ENCODE results near the gene MOXD1.

MOXD1 gene

GRCh38 chr6:132246120-132246617 lies 155.1 kb downstream of the MOXD1 start:
- CTCF ChIA-PET = interaction anchor here (1.0 to 2.5 kb wide), 3 partner anchors 13 to 323 kb away, joined by 3 to 9 read pairs (median 5); no protein-coding TSS in a partner anchor
- H3K4me1 ChIP-seq (ENCODE audit: control insufficient read depth, insufficient read depth, low read length) = no peaks in the 10 kb centered on the region
- POLR2A ChIA-PET = no interaction called here

More at GRCh38 chr6:132246120-132246617, 155.1 kb downstream of the MOXD1 start:
- Histone ChIP-seq H3K4me3 (ENCODE audit: low read depth, low read length) (no peak overlapping the region), H3K9me3 (ENCODE audit: control insufficient read depth, insufficient read depth, low read depth, low read length) (no peaks in the 10 kb centered on the region), H3K27ac (ENCODE audit: extremely low read depth, low read depth, low read length) (no peak overlapping the region), H3K36me3 (ENCODE audit: control insufficient read depth in 2 of 2, insufficient read depth in 1 of 2, low read length in 2 of 2) (no peaks in the 10 kb centered on the region)
- TF ChIP-seq ZNF140 (tag by site-specific recombination; IDR thresholded peaks at IDR 0.05) (no peak), BCL11B (tag by site-specific recombination; IDR thresholded peaks at IDR 0.05; ENCODE audit: low read depth) (no peak), PRDM1 (tag by site-specific recombination; IDR thresholded peaks at IDR 0.05) (no peak), ZNF266 (tag by site-specific recombination; IDR thresholded peaks at IDR 0.05; ENCODE audit: low read depth) (no peak), ZNF548 (tag by site-specific recombination; IDR thresholded peaks at IDR 0.05) (no peak), IKZF3 (tag by site-specific recombination; IDR thresholded peaks at IDR 0.05) (no peak)
